Measurements from ENCODE around the gene CRIP1. TPM values are rescaled to one million over a fixed set of nuclear protein-coding genes. Genes with fewer than 3 reads are reported as not detected.

CRIP1 gene
- total and polyA plus RNA-seq, 2 donors (not counting 1 experiment from before 2014, with no cell fraction given) = 210 to 563 TPM

DNA sequence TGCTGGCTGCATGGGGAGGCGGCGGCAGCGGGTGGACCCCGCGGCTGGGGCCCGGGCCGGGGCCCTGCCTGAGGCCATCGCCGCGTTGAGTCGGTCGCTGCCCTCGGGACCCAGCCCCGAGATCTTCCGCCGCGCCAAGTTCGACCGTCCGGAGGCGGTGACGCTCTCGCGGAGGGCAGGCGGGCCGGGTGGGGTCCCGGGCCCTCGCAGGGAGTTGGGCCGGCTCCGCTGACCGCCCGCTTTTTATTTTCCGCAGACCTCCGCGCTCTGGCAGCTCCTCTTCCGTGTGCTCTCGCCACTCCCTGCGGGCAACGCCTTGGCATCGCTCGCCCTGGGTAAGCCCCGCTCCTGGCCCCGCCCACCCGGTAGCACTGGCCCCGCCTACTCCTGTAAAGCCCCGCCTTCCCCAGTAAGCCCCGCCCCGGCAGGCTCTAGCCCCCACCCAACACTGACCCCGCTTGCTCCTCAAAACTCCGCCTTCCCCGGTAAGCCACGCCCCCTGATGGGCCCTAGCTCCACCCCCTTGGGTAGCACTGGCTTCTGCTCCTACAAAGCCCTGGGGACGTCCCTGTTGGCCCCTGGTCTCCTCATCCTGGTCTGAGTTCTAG lies 4.8 kb downstream of the CRIP1 start:
- Mint-ChIP-seq H3K4me1 (peaks cover 29% of the 10 kb centered on the region), H3K9me3 (ENCODE audit: insufficient read depth) (no peaks in the 10 kb centered on the region), H3K4me3 (peak overlapping the region; percentile 90), H3K27ac (peak overlapping the region; percentile 97), H3K27me3 (no peaks in the 10 kb centered on the region)
- DNase-seq (peak; percentile 88), ATAC-seq (ENCODE audit: low read depth) (peak; percentile 9)
- Histone ChIP-seq H3K4me2 (replicated peaks; ENCODE audit: low read depth, low read length, poor library complexity, severe bottlenecking) (peak overlapping the region; percentile 100), H4K20me1 (ENCODE audit: control insufficient read depth, insufficient read depth, low read length, poor library complexity, severe bottlenecking) (peaks cover 26% of the 10 kb centered on the region), H3K36me3 (replicated peaks in 1 of 2; ENCODE audit: control extremely low read depth in 1 of 2, control insufficient read depth in 1 of 2, extremely low read depth in 1 of 2, insufficient read depth in 2 of 2, low read length in 1 of 2) (peaks cover 0 to 9% of the 10 kb centered on the region in 2 experiments), H2AFZ (ENCODE audit: insufficient read depth, low read depth, low read length, poor library complexity, severe bottlenecking) (peak overlapping the region; percentile 72), H3K9ac (ENCODE audit: low read length) (peak overlapping the region; percentile 86), H3K27me3 (replicated peaks in 1 of 4; ENCODE audit: control extremely low read depth in 1 of 4, control insufficient read depth in 3 of 4, insufficient read depth in 4 of 4, low read length in 3 of 4) (no peaks in the 10 kb centered on the region), H3K4me1 (ENCODE audit: control insufficient read depth in 2 of 2, insufficient read depth in 2 of 2, low read length in 2 of 2) (peaks cover 29 to 42% of the 10 kb centered on the region in 2 donors), H3K79me2 (ENCODE audit: control insufficient read depth, insufficient read depth, low read length) (peaks cover 9% of the 10 kb centered on the region), H3K4me3 (ENCODE audit: control extremely low read depth in 1 of 5, extremely low read depth in 1 of 5, insufficient read depth in 1 of 5, low read depth in 2 of 5, low read length in 4 of 5) (peak overlapping the region in 4 of 5 experiments; percentile 61 to 89 (median 70)), H3K27ac (ENCODE audit: low read length in 2 of 2) (peak overlapping the region; percentile 80 to 96), H3K9me3 (ENCODE audit: control extremely low read depth in 1 of 3, control insufficient read depth in 2 of 3, insufficient read depth in 1 of 3, low read length in 2 of 3) (no peaks in the 10 kb centered on the region)
- no peak for TF ChIP-seq EZH2 (IDR thresholded peaks at IDR 0.05; ENCODE audit: borderline replicate concordance, insufficient read depth, low read depth, low read length, poor library complexity, severe bottlenecking)
- TF ChIP-seq, protein P1, sequence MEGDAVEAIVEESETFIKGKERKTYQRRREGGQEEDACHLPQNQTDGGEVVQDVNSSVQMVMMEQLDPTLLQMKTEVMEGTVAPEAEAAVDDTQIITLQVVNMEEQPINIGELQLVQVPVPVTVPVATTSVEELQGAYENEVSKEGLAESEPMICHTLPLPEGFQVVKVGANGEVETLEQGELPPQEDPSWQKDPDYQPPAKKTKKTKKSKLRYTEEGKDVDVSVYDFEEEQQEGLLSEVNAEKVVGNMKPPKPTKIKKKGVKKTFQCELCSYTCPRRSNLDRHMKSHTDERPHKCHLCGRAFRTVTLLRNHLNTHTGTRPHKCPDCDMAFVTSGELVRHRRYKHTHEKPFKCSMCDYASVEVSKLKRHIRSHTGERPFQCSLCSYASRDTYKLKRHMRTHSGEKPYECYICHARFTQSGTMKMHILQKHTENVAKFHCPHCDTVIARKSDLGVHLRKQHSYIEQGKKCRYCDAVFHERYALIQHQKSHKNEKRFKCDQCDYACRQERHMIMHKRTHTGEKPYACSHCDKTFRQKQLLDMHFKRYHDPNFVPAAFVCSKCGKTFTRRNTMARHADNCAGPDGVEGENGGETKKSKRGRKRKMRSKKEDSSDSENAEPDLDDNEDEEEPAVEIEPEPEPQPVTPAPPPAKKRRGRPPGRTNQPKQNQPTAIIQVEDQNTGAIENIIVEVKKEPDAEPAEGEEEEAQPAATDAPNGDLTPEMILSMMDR (IDR thresholded peaks at IDR 0.05) = no peak
- POLR2A ChIA-PET = interaction anchor here (0.6 to 1.0 kb wide), 5 partner anchors 8 to 945 kb away, joined by 3 to 12 read pairs (median 4); no protein-coding TSS in a partner anchor
- under 1% methylated on average over 50 of the region's 53 CpGs for WGBS (ENCODE audit: insufficient coverage)
- intact Hi-C loops (cut with micrococcal nuclease) = loop anchor here (1.0 to 5.0 kb wide), 7 partner anchors 17 to 399 kb away; partner anchors contain the start of genes CRIP2 and PACS2
- CTCF ChIA-PET = interaction anchor here (0.6 to 4.5 kb wide), 6 partner anchors 9 to 121 kb away, joined by 3 to 121 read pairs (median 7); no protein-coding TSS in a partner anchor
